HG03175 (cell line): ENCODE measurements around the gene GBX1.

Experiments
- ATAC-seq: cut with Tn5 transposase; IDR thresholded peaks from one replicate; pipeline ENCODE4 v1.9.1; 2021; ENCODE audit warnings: mild to moderate bottlenecking, moderate library complexity; ENCODE audit not compliant: unreplicated experiment

GBX1 gene

GRCh38 chr7:151194188-151194587 lies 26.7 kb upstream of the GBX1 start:
- ATAC-seq: no peak

DNA sequence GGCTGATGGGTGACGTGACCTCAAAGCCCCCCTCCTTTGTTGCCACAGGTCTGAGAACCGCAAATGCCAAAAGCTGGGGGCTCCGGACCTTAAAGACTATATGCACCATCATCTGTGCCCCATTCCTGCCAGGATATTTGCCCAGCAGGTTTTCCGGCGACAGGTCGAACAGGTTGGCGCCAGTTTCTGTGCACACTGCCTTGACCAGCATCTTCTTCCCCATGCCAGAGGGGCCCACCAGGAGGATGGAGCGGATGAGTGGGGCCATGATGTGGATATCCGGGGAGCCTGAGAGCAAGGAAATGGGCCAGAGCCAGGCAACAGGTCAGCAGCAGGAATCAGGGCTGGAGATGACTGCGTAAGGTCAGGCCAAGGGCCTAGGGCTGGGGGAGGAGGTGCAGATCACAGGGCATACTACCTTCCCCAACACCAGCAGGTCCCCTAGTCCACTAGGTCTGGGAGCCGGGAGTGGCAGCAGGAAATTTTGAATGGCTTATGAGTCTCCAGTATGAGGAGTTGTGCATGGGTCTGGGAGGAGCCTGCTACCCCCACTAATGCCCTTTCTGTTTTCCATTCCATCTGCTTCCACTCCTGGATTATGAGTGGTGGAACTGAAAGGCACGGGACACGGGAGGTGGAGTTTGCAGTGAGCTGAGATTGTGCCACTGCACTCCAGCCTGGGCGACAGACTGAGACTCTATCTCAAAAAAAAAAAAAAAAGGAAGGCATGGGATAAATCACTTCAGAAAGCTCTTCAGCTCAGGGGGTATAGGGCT lies 25.9 kb upstream of the GBX1 start:
- ATAC-seq: no peak

- ATAC-seq: no peak
These were observed 24.6 kb upstream of the GBX1 start for GRCh38 chr7:151192002-151192539.

- no peak for ATAC-seq
These were observed 24.1 kb upstream of the GBX1 start for GRCh38 chr7:151191544-151191943.

DNA sequence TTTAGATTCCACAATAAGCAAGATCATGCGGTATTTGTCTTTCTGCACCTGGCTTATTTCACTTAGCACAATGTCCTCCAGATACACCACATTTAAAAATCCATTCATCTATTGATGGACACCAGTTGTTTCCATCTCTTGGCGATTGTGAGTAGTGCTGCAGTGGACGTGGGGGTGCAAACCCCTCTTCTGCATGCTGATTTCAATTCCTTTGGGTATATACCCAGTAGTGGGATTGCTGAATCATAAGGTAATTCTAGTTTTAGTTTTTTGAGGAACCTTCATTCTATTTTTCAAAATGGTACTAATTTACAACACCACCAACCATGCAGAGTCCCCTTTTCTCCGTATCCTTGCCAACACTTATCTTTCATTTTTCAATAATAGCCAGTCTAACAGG lies 21.5 kb upstream of the GBX1 start:
- no peak for ATAC-seq

DNA sequence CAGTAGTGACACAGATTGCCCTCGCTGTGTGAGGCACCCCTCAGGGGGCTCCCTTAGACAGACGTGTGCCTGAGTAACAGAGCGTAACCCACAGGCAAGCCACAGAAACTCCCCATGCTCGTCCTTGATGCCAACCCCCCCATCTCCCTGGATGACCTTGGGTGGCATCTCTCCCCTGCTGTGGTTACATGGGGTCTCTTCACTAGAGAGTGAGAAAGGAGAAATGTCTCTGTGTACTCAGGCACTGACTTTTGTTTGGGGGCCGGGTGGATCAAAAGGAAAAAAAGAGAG lies 20.7 kb upstream of the GBX1 start:
- no peak for ATAC-seq

DNA sequence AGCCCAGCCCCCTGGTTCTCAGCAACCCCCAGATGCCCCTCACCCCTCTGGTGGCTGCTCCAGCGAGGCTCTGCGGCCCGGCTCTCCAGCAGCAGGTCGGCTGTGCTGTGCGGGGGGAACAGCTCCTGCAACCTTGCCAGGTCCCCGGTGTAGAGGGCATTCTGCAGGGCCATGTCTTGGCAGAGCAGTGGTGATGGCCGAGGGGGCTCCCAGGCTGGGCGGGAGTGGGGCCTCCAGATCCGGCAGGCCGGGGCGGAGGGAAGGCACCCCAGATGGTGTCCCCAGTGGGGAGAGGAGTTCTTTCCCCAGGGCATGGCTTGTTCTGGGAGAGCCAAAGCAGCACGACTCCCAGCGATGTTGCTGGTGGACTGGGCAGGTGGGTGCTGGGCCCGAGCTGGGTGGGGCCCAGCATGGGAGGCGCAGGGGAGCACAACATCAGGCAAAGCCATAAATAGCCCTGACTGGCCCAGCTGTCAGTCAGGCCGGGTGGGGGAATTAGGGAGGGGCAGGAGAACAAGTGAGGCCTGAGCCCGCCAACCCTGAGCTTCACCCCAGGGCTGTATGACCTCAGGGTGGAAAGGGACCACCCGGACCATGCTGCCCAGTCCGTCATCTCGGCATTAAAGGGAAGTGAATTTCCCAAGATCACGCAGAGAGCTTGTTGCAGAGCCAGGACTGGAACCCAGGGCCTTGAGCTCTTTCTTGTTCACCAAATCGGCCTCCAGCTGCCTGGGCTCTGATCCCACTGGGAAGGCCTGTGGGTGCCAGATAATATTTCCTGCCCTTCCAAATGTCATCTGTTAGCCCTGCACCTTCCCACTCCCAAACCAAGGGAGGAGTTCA lies 20.1 kb upstream of the GBX1 start:
- ATAC-seq: no peak

GRCh38 chr7:151186640-151187408 lies 19.3 kb upstream of the GBX1 start, which contains the start of gene ASB10:
Gene ASB10, minus strand, starts transcription at chr7:151187250. Its CDS starts 120 bp downstream, at chr7:151187130.
- no peak for ATAC-seq

DNA sequence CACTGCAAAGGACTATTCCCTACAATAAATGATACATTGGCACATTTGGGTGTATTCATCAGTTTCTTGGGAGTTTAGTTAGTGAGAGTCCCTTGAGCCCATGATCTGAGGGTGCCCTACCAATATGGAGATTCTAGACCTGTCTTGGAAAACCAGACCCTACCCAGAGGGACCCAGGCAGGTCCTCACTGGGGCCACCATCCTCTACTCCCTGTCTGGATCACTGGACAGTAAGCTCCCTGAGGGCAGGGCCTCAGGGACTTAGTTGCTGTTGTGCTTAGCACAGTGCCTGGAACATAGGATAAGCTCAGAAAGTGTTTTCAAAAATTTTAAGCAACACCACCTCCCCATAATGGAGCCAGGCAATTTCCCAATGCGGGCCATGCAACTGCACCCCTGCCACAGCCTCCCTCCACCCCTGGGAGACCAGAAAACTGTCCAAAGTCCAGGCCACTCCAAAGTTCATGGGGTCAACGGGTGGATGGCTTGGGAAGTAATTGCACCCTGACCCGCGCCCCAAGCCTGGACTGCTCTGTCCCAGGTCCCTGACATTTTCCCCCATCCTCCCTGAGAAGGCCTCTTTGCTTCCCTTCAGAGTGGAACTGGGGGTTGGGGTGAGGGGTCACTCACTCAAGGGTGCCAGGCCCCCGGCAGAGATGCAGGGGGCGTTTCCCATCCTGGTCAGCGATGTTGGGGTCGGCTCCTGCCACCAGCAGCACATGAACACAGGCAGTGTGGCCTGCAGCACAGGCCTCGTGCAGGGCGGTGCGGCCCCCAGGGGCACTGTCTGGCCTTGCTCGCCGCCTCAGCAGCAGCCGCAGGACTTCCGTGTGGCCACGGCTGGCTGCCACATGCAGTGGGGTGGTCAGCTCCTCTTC lies 18.5 kb upstream of the GBX1 start:
- ATAC-seq: no peak

- ATAC-seq: no peak
These were observed 13.5 kb upstream of the GBX1 start for GRCh38 chr7:151181011-151181431.

- no peak for ATAC-seq
These were observed 12.5 kb upstream of the GBX1 start for GRCh38 chr7:151179946-151180345.

GRCh38 chr7:151179287-151179860 lies 11.9 kb upstream of the GBX1 start:
- no peak for ATAC-seq

DNA sequence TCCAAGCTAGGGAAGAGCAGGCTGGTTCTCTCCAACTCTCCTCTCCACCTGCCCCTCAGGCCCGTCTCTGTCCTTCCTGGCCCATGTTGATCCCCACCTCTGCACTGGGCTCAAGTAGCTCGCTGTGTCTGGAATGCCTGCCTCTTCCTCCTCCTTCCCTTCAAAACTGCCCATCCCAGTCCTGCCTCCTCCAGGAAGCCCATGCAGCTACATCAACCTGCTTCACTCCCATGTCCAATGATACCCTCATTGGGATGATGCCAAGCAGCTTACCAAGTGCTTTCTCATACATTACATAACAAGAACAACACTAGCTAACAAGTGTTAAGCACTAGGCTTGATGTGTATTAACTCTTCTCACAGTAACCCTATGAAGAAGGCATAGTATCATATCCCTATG lies 11.3 kb upstream of the GBX1 start:
- ATAC-seq: no peak

DNA sequence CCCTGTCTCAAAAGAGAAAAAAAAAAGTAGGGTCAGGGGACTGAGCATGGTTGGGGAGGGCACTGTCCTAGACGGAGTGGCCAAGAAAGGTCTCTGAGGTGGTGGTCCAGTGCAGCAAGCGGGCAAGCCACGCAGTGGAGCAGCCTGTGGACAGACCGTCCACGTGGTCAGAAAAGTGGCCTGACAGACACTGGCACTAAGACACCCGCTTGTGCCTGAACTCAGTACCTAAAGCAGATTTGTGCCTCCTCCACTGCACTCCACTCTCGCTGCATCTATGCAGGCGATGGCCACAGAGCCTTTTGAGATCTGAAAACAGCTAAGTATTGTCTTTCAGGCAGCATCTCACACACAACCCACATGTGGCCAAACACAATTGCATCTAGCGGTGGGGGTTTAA lies 10.7 kb upstream of the GBX1 start:
- no peak for ATAC-seq

- no peak for ATAC-seq
These were observed 9.8 kb upstream of the GBX1 start for GRCh38 chr7:151177310-151177709.

- no peak for ATAC-seq
These were observed 8.9 kb upstream of the GBX1 start for GRCh38 chr7:151176401-151176800.

DNA sequence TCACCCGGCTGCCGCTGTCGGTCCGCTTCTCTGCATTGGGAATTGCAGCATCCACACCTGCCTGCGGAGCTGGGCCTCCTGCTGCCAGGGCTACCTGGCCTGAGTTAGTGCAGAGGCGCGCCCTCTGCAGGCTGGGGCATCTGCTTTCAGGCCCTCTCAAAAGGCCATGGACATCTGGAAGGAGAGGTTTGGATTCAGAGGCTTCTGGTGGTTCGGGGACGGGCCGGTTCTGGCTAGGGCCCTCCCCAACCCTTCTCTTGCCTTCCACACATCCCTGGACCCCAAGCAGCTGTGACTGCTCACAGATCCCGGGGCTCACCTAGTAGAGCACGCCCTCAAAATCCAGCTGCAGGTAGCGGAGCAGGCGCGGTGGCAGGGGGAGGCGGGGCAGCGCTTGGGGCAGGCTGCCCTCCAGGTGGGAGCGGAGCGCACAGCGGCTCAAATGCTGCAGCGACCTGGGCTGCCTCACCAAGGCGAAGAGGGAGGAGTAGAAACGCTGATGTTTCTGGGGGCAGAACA lies 8.4 kb upstream of the GBX1 start:
- no peak for ATAC-seq

GRCh38 chr7:151175047-151175792 lies 7.7 kb upstream of the GBX1 start:
- no peak for ATAC-seq
